Uterus (tissue), 4 donors: ENCODE data around the gene CLEC18C. TPM values are rescaled to one million over a fixed set of nuclear protein-coding genes. Genes with fewer than 3 reads are reported as not detected.
"Not testable (repeated sequence)": the region's sequence is repeated elsewhere in the genome, so short reads cannot be mapped to it uniquely, and the experiment has no call there.

ENCODE experiments used
- DNase-seq, 2 donors: peaks; one replicate each; pipeline ENCODE4 v3.0.0-alpha.2; 2019 to 2020
- H3K27ac ChIP-seq, 2 donors: fragments of 200-600 bp; sonication (generic); 1 replicate in 1 of 2; 2 replicates in 1 of 2; pipeline ENCODE4 v1.5.1; 2016 to 2018
- H3K27me3 ChIP-seq, 2 donors: fragments of 200-600 bp; sonication (generic); one replicate each; pipeline ENCODE4 v1.5.1; 2018 to 2019; ENCODE audit warnings: control low read depth in 1 of 2
- H3K36me3 ChIP-seq, 2 donors: fragments of 200-600 bp; sonication (generic); one replicate each; pipeline ENCODE4 v1.5.1; 2019; ENCODE audit warnings: control low read depth in 1 of 2
- H3K4me1 ChIP-seq, 2 donors: fragments of 200-600 bp; sonication (generic); one replicate each; pipeline ENCODE4 v1.5.1; 2018 to 2019; ENCODE audit warnings: control low read depth in 1 of 2
- H3K4me3 ChIP-seq, 2 donors: fragments of 200-600 bp; sonication (generic); 1 replicate in 1 of 2; 2 replicates in 1 of 2; pipeline ENCODE4 v1.5.1; 2018 to 2019; ENCODE audit warnings: mild to moderate bottlenecking in 1 of 2
- H3K9me3 ChIP-seq, 2 donors: fragments of 200-600 bp; sonication (generic); one replicate each; pipeline ENCODE4 v1.5.1; 2019; ENCODE audit warnings: control low read depth in 1 of 2
- intact Hi-C: fragments of 100-400 bp; cut with DNase I; formaldehyde crosslinking; loops from one replicate; pipeline ENCODE4 v1.15.1; 2023; ENCODE audit warnings: low total_unique reads
- small RNA-seq: library from RNA; depleted of rRNA; stranded (forward); fragments of <200 nt; gene quantifications from one replicate; pipeline ENCODE3, GENCODE V24; 2016
- total RNA-seq, 4 donors: library from RNA; depleted of rRNA in 3 of 4; stranded (reverse); fragments of >200 nt in 3 of 4; gene quantifications; one replicate each; pipeline versions ENCODE4 v1.1.0 to v1.2.4, GENCODE V29; 2014 to 2023
- donor health status: DM: yes; HTN: yes; CAD: no.

CLEC18C gene
- total RNA-seq, 4 donors from 2014 or later = 0.28 to 1.0 TPM; not detected in 2

DNA sequence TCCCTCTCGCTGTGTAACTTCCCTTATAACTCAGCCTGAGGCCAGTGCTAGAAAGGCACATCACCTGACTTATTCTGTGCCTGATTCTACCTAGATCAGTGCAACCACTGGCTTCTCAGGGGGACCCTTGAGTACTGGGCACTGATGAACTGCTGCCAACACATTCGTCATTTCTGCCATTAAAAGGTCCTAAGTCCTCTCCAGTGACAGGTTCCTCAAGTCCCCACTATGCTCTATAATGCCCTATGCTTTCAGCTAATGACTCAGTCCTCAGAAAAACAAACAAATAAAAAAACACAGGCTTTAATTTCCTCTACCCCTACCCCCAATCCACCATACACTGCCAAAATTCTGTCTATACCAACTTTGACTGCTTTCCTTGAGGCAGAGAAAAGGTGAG is 49.6 kb downstream of the CLEC18C start:
- H3K36me3 ChIP-seq, intact Hi-C loops, DNase-seq, H3K27ac ChIP-seq, H3K9me3 ChIP-seq, H3K4me3 ChIP-seq, H3K27me3 ChIP-seq, H3K4me1 ChIP-seq: not testable (repeated sequence)

DNA sequence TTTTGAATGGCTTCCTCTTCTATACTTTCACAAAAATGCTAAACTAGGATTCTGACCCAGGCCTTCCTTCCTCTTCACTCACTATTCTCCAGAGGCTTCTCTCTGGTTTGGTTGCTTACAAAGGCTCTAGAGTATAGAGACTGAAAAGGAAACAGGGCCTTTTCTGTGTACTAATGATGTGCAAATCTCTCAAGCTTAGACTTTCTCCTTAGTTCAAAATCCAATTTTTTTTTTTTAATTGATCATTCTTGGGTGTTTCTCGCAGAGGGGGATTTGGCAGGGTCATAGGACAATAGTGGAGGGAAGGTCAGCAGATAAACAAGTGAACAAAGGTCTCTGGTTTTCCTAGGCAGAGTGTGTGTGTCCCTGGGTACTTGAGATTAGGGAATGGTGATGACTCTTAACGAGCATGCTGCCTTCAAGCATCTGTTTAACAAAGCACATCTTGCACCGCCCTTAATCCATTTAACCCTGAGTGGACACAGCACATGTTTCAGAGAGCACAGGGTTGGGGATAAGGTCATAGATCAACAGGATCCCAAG is 50.5 kb downstream of the CLEC18C start:
- H3K36me3 ChIP-seq, H3K27ac ChIP-seq, DNase-seq, H3K4me1 ChIP-seq, H3K9me3 ChIP-seq, H3K27me3 ChIP-seq, intact Hi-C loops, H3K4me3 ChIP-seq: not testable (repeated sequence)

DNA sequence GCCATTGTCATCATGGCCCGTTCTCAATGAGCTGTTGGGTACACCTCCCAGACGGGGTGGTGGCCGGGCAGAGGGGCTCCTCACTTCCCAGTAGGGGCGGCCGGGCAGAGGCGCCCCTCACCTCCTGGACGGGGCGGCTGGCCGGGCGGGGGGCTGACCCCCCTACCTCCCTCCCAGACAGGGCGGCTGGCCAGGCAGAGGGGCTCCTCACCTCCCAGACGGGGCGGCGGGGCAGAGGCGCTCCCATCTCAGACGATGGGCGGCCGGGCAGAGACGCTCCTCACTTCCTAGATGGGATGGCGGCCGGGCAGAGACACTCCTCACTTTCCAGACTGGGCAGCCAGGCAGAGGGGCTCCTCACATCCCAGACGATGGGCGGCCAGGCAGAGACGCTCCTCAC is 51.1 kb downstream of the CLEC18C start:
- H3K27me3 ChIP-seq, H3K4me1 ChIP-seq, H3K36me3 ChIP-seq, H3K4me3 ChIP-seq, H3K27ac ChIP-seq, DNase-seq, intact Hi-C loops, H3K9me3 ChIP-seq: not testable (repeated sequence)

DNA sequence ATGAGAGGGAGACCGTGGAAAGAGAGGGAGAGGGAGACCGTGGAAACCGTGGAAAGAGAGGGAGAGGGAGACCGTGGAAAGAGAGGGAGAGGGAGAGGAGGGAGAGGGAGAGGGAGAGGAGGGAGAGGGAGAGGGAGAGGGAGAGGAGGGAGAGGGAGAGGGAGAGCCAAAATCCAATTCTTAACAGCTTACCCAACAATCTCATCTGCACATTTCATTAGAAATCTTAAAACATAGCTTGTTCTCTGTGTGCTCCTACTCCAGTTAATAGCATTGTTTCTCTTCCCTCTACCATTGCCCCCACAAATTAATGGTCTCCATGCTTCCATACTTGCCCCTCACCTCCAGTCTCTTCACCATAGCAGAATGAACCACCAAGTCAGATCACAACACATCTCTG is 51.8 kb downstream of the CLEC18C start:
- H3K9me3 ChIP-seq, H3K4me3 ChIP-seq, DNase-seq, H3K27me3 ChIP-seq, H3K36me3 ChIP-seq, intact Hi-C loops, H3K27ac ChIP-seq, H3K4me1 ChIP-seq: not testable (repeated sequence)

DNA sequence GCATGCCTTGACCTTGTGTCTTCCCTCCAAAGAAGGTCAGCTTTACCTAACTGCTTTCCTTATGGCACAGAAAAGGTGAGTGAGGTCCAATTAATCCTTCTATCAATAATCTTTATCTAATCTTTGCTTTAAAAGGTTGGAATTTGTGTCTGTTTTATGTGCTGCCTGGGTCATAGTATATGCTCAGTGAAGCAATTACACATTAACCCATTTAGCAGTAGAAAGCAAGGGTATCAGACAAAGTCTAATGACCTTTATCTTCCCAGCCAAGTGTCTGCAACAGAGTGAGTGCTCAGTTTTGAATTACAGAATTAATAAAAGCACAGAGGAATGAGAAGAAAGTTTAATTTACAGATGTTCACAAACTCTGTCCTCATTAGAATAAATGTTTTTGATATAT is 52.4 kb downstream of the CLEC18C start:
- intact Hi-C loops, H3K9me3 ChIP-seq, H3K27ac ChIP-seq, H3K27me3 ChIP-seq, H3K36me3 ChIP-seq, DNase-seq, H3K4me3 ChIP-seq, H3K4me1 ChIP-seq: not testable (repeated sequence)

DNA sequence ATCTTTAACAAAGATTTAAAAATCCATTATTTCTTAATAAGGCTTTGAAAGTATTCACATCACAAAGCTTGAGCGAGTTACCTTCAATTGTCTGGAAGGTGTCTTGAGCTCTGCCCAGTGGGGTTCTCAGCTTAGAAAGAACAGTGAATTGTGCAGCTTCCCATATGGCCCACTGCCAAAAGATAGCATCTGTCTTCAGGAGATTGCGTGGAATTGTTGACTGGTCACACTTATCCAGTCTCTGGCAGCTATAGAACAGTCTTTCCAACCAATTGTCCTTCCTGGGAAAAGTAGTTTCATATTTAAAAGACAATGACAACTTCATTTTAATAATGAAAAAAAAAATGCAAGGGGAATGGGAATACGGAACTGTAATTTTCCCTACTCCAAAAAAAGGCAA is 58.2 kb downstream of the CLEC18C start:
- H3K36me3 ChIP-seq, intact Hi-C loops, H3K27ac ChIP-seq, H3K9me3 ChIP-seq, H3K4me3 ChIP-seq, H3K4me1 ChIP-seq, DNase-seq, H3K27me3 ChIP-seq: not testable (repeated sequence)

Small RNA genes lying within 50 kb of the gene (small RNA-seq; reads per million reads assigned to genes)
- gene AC009060.2 = not detected

Other genes with a start within 250 kb of the CLEC18C start
- 1 to 10 TPM in 1 of 4 donors, under 1 TPM in 1, not detected in 2; 0.67 to 1.1 TPM for gene CLEC18A, start 222.5 kb upstream of the CLEC18C start, total RNA-seq
- gene PDPR, start 59.5 kb upstream of the CLEC18C start, total RNA-seq = 10 to 100 TPM; 23.2 to 63.8 (median 44.2) TPM
- gene EXOSC6, start 78.2 kb downstream of the CLEC18C start, total RNA-seq = 10 to 100 TPM in 3 of 4 donors, 1 to 10 TPM in 1; 8.8 to 38.0 (median 22.8) TPM
- 10 to 100 TPM; 32.5 to 99.4 (median 62.5) TPM for gene AARS1, start 115.7 kb downstream of the CLEC18C start, total RNA-seq
- gene DDX19B, start 125.4 kb downstream of the CLEC18C start, total RNA-seq = 10 to 100 TPM; 10.6 to 77.6 (median 25.4) TPM
- 100 to 1,000 TPM in 1 of 4 donors, 10 to 100 TPM in 3; 12.1 to 126 (median 41.9) TPM for gene DDX19A, start 173.1 kb downstream of the CLEC18C start, total RNA-seq